Rectal smooth muscle tissue (tissue), 1 donor: Measurements from ENCODE around the gene PLA2G4B.

Source experiments
- H3K27ac ChIP-seq: one replicate; pipeline ENCODE4 v1.7.0; 2013; ENCODE audit warnings: low read depth, low read length, inconsistent platforms
- H3K27me3 ChIP-seq: one replicate; pipeline ENCODE4 v1.7.0; 2013; ENCODE audit warnings: low read length; ENCODE audit not compliant: control insufficient read depth, insufficient read depth
- H3K36me3 ChIP-seq: one replicate; pipeline ENCODE4 v1.7.0; 2013; ENCODE audit warnings: low read length; ENCODE audit not compliant: control insufficient read depth, insufficient read depth
- H3K4me1 ChIP-seq: one replicate; pipeline ENCODE4 v1.7.0; 2013; ENCODE audit warnings: low read length; ENCODE audit not compliant: control insufficient read depth, insufficient read depth
- H3K4me3 ChIP-seq: one replicate; pipeline ENCODE4 v1.7.0; 2013; ENCODE audit warnings: low read length
- H3K9ac ChIP-seq: one replicate; pipeline ENCODE4 v1.7.0; 2013; ENCODE audit warnings: low read length

PLA2G4B gene

GRCh38 chr15:41874736-41875135 lies 36.1 kb downstream of the PLA2G4B start:
- H3K4me1 ChIP-seq = no peaks in the 10 kb centered on the region
- no peak overlapping the region for H3K27ac ChIP-seq
- H3K27me3 ChIP-seq = no peaks in the 10 kb centered on the region
- no peak overlapping the region for H3K9ac ChIP-seq
- H3K4me3 ChIP-seq = no peak overlapping the region
- no peaks in the 10 kb centered on the region for H3K36me3 ChIP-seq

- Histone ChIP-seq H3K27me3 (no peaks in the 10 kb centered on the region), H3K27ac (no peak overlapping the region), H3K4me3 (no peak overlapping the region), H3K36me3 (no peaks in the 10 kb centered on the region), H3K4me1 (no peaks in the 10 kb centered on the region), H3K9ac (no peak overlapping the region)
Observed at GRCh38 chr15:41876007-41876406, 37.4 kb downstream of the PLA2G4B start.

GRCh38 chr15:41876689-41877088 lies 38.0 kb downstream of the PLA2G4B start:
- H3K4me3 ChIP-seq = no peak overlapping the region
- H3K4me1 ChIP-seq = no peaks in the 10 kb centered on the region
- no peak overlapping the region for H3K27ac ChIP-seq
- no peak overlapping the region for H3K9ac ChIP-seq
- no peaks in the 10 kb centered on the region for H3K36me3 ChIP-seq
- H3K27me3 ChIP-seq = peaks cover 2% of the 10 kb centered on the region

- H3K4me1 ChIP-seq = no peaks in the 10 kb centered on the region
- H3K27me3 ChIP-seq = peaks cover 2% of the 10 kb centered on the region
- H3K27ac ChIP-seq = no peak overlapping the region
- H3K9ac ChIP-seq = no peak overlapping the region
- H3K4me3 ChIP-seq = no peak overlapping the region
- H3K36me3 ChIP-seq = no peaks in the 10 kb centered on the region
Observed at GRCh38 chr15:41877631-41878354, 39.1 kb downstream of the PLA2G4B start.

GRCh38 chr15:41878355-41878699 lies 39.7 kb downstream of the PLA2G4B start:
- no peaks in the 10 kb centered on the region for H3K36me3 ChIP-seq
- no peaks in the 10 kb centered on the region for H3K4me1 ChIP-seq
- H3K9ac ChIP-seq = no peak overlapping the region
- H3K27ac ChIP-seq = no peak overlapping the region
- peaks cover 2% of the 10 kb centered on the region for H3K27me3 ChIP-seq
- H3K4me3 ChIP-seq = no peak overlapping the region

- Histone ChIP-seq H3K27ac (no peak overlapping the region), H3K9ac (no peak overlapping the region), H3K4me1 (no peaks in the 10 kb centered on the region), H3K4me3 (no peak overlapping the region), H3K27me3 (peaks cover 2% of the 10 kb centered on the region), H3K36me3 (no peaks in the 10 kb centered on the region)
Observed at GRCh38 chr15:41879321-41879845, 40.7 kb downstream of the PLA2G4B start.

GRCh38 chr15:41880156-41880877 lies 41.7 kb downstream of the PLA2G4B start:
- Histone ChIP-seq H3K27me3 (peaks cover 2% of the 10 kb centered on the region), H3K4me1 (no peaks in the 10 kb centered on the region), H3K9ac (no peak overlapping the region), H3K36me3 (no peaks in the 10 kb centered on the region), H3K4me3 (no peak overlapping the region), H3K27ac (no peak overlapping the region)

- no peak overlapping the region for H3K4me3 ChIP-seq
- no peak overlapping the region for H3K9ac ChIP-seq
- H3K27ac ChIP-seq = no peak overlapping the region
- H3K4me1 ChIP-seq = no peaks in the 10 kb centered on the region
- H3K36me3 ChIP-seq = no peaks in the 10 kb centered on the region
- peaks cover 2% of the 10 kb centered on the region for H3K27me3 ChIP-seq
Observed at GRCh38 chr15:41881086-41881485, 42.4 kb downstream of the PLA2G4B start.

GRCh38 chr15:41881550-41881919 lies 42.9 kb downstream of the PLA2G4B start:
- peaks cover 2% of the 10 kb centered on the region for H3K27me3 ChIP-seq
- H3K27ac ChIP-seq = no peak overlapping the region
- no peaks in the 10 kb centered on the region for H3K4me1 ChIP-seq
- no peak overlapping the region for H3K4me3 ChIP-seq
- no peaks in the 10 kb centered on the region for H3K36me3 ChIP-seq
- no peak overlapping the region for H3K9ac ChIP-seq

GRCh38 chr15:41881920-41882688 lies 43.5 kb downstream of the PLA2G4B start:
- Histone ChIP-seq H3K4me1 (no peaks in the 10 kb centered on the region), H3K27me3 (peaks cover 2% of the 10 kb centered on the region), H3K36me3 (no peaks in the 10 kb centered on the region), H3K4me3 (peak overlapping the region; percentile 55), H3K27ac (no peak overlapping the region), H3K9ac (no peak overlapping the region)

GRCh38 chr15:41882689-41883483 lies 44.2 kb downstream of the PLA2G4B start:
- peak overlapping the region; percentile 55 for H3K4me3 ChIP-seq
- no peak overlapping the region for H3K9ac ChIP-seq
- H3K4me1 ChIP-seq = no peaks in the 10 kb centered on the region
- H3K36me3 ChIP-seq = no peaks in the 10 kb centered on the region
- H3K27me3 ChIP-seq = peaks cover 2% of the 10 kb centered on the region
- H3K27ac ChIP-seq = no peak overlapping the region

- no peaks in the 10 kb centered on the region for H3K36me3 ChIP-seq
- H3K4me3 ChIP-seq = no peak overlapping the region
- H3K27ac ChIP-seq = no peak overlapping the region
- H3K4me1 ChIP-seq = no peaks in the 10 kb centered on the region
- no peak overlapping the region for H3K9ac ChIP-seq
- peaks cover 2% of the 10 kb centered on the region for H3K27me3 ChIP-seq
Observed at GRCh38 chr15:41883484-41883825, 44.8 kb downstream of the PLA2G4B start.
